Bone marrow (tissue), 2 donors: ENCODE data around the gene PEX16.
A peak's percentile ranks its signal among the peaks of the same experiment; 100 is the strongest.

Source experiments
- DNase-seq, 2 donors: peaks; one replicate each; lab custom pipeline; 2025; lab: John Stamatoyannopoulos, UW

PEX16 gene

DNA sequence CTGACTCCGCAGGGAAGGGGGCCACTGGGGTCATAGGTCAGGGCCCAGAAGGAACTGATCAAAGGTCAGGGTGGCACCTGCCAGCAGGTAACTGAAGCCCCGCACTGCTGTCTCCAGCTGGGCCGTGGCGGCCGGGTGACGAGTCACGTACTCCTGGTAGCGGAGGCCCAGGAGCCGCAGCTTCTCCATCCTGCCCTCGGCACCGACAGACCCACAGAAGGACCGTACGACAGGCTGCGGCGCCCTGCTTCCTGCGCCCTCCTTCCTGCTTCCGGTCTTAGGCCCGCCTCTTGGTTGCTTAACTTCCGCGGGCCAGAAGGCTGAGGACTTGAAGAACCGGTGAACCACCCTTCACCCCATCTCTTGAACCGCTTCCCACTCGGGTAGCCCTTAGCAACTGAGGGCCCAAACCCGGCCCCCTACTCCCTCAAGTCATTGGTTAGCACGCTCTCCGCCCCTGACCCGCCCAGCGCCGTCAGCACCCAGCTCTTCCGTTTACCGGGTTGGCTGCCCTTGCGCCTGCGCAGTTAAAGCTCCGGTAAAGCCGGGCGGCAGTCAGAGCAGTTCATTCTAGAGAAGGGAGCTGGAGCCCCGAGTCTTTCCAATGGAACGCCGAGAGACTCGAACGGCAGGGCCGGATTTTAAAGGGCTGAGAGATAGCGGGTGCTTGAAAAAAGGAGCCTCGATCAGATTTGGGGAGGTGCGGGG lies at the start of gene PEX16:
PEX16 (minus strand) TSS at position 255 of the 708 bp plus-strand sequence; CDS start at position 189, 66 bp downstream.
- peak; percentile 78 to 99 for DNase-seq

DNA sequence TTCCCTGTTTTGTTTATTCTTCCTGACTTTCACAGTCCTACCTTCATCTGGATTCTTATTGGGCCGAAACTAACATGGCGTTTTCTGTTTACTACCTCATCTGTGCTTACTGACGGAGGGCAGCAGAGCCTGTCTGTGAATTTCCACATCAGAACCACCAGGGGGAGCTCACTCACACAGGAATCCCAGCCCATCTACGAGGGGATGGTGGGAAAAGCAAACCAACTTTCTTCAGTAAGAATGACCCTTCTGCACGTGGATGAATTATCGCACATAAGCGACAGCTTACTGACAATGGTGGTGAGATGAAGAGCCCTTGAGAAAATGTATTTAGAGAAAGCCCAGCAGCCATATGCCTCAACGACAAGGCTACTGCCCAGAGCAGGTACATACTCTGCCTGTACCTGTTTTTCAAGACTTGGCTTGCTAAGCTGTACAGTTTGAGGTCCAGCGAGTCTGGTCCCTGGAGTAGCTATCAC lies 47.3 kb upstream of the PEX16 start:
- peak; percentile 6 to 57 for DNase-seq

GRCh38 chr11:45961751-45962240 lies 44.1 kb upstream of the PEX16 start:
- no peak for DNase-seq

- no peak for DNase-seq
Observed at GRCh38 chr11:45960387-45961095, 42.9 kb upstream of the PEX16 start.

DNA sequence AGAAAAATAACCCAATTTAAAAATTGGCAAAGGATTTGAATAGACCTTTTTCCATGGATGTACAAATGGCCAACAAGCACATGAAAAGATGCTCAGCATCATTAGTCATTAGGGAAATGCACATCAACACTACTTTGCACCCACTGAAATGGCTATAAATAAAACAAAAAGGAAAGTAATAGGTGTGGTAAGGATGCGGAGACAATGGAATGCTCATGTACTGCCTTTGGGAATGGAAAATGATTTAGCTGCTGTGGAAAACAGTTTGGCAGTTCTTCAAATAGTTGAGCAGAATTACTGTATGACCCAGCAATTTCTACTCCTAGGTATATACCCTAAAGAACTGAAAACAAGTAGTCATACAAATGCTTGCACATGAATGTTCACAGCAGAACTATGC lies 42.2 kb upstream of the PEX16 start:
- DNase-seq: no peak

DNA sequence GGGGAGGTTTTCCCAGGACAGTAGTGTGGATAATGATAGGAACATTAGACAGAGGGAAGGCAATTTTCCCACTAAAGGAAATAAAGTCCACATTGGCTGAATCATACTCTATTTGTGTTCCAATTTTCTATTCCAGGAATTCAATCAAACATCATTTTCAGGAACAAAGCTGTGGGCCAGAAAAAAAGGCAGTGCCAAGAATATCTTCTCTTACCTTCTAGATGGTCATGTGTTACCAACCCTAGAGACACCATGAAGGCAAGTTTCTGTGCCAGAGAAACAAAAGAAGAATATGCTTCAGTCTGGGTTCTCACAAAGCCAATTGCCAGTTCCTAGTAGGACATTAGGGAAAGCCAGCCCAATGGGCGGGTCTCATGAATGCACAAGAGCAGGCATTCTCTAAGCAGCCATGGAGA lies 32.3 kb upstream of the PEX16 start:
- no peak for DNase-seq

DNA sequence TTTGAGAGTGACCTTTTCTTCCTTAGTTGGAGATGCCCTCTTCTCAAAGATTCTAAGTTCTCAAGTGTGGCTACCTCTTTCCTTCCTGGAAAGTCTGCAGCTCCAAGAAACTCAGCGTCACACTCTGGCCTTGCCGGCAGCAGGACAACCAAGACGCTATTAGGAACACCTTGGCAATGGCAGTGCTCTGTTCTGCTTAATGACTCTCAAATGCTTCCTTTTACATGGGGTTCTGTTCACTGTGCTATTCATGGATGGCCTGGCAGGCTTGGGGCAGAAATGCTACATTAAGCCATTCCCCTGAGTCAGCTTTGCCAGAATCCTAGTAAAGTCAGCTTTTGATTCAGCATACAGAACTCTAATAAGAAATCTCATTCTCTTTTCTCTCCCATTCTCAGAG lies 30.7 kb upstream of the PEX16 start:
- no peak for DNase-seq

DNA sequence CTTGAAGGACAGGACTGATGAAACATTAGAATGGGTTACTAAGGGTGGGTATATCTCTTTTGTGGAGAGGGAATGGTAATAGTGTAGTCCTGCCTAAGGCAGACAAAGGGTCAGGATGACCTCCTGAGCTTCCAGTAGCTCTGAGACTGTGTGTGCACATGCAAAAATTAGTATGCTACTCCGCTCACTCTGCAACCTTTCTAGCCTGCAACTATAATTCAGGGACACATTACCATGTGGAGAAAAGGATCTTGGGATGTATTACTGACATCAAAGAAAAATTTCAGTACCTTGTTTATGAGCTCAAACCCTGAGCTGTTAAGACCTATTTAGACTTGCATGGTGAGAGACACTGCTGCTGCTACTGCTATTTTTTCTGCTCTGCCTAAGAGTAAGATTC lies 30.2 kb upstream of the PEX16 start:
- no peak for DNase-seq

- DNase-seq: no peak
Observed at GRCh38 chr11:45945397-45945999, 27.8 kb upstream of the PEX16 start.

- no peak for DNase-seq
Observed at GRCh38 chr11:45942381-45942780, 24.7 kb upstream of the PEX16 start.

DNA sequence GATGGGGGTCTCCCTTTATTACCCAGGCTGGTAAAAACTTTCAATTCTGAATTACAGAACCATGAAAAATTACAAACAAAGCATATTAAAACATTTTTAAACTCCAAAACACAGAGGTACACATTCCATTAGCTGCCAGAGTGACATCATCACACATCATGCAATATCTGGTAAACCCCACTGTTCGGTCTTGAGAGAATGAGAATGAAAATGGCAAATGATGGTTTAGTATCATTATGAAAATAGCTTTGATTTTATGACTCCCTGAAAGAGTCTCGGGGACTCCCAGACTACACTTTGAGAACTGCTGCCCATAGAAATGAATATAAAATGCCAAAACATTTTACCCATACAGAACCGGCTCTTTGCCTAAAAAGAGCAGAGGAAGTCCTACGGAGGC lies 23.6 kb upstream of the PEX16 start:
- no peak for DNase-seq

- DNase-seq: no peak
Observed at GRCh38 chr11:45939836-45940235, 22.2 kb upstream of the PEX16 start.

DNA sequence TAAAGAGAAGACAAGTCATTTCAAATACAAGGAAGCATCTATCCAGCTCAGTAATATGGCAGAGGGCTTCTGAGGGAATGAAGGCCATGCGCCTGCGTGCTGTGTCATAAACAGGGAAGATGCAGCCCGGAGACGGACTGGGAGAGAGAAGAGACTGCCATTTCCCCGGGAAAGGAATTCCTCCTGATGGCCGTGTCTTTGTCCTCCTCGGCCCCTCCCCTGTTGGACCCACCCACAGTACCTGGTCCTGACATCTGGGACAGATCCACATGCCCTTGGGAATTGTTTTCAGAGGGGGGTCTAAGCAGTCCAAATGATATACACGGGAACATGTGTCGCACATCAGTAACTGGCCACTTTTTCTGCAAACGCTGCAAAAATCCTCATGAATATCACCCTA lies 20.2 kb upstream of the PEX16 start:
- no peak for DNase-seq

DNA sequence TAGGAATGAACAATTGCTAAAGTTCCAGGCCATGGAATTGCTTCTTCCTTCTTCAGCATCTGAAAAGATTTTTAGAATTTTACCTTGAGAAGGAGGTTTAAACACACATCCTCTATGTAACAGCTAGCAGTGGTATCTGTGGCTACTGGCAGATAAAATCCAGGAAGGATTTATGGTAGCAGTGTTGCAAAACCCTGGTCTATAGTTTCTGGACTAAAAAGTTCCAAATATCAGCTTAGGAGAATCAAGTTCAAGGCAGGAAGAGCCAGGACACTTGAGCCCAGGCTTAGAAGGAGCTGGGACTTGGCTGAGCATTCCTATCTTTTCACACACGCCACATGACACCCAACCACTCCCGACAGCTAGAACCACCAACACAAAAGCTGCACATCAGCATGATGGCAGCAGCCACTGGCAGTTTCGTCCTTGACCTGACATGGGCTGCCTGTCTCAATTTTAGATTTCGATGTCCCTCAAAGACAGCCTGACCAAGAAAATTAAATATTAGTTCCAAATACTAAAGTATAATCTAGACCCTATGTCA lies 18.9 kb upstream of the PEX16 start:
- no peak for DNase-seq

- no peak for DNase-seq
Observed at GRCh38 chr11:45935349-45936064, 17.8 kb upstream of the PEX16 start.

GRCh38 chr11:45934580-45935318 lies 17.1 kb upstream of the PEX16 start:
- DNase-seq: no peak

DNA sequence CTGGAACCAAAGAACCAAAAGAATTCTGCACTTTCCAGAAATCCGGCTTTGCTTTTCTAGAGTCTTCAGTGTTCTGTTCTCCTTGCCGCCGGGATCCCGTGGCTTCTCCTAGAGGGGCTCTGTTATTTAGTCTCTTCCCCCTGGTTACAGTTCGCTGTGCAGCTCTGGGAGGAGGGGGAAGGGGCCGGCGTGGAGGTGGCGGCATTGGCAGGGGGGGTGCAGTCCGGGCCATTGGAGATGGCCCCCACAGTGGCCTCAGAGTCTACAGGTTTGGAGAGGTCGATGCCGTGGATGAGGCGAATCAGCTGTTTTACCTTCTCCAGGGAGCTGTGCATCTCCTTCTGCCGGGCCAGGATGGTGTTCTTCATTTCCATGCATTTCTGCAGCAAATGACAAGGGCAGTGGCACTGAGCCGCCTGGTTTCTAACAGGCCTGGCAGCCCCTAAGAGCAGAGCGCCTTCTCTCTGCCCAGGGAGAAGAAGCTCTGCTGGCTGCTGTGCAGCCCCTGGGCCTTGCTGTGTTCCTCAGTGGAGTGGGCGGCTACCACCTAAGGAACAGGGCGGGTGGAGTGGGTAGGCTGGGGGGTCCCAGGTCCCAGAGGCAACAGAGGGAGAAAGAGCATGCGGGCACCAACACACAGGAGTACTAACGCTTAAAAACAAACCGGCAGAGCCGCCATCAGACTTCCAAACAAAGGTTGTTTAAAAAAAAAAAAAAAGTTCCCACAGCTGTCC lies 16.3 kb upstream of the PEX16 start:
- no peak for DNase-seq

DNA sequence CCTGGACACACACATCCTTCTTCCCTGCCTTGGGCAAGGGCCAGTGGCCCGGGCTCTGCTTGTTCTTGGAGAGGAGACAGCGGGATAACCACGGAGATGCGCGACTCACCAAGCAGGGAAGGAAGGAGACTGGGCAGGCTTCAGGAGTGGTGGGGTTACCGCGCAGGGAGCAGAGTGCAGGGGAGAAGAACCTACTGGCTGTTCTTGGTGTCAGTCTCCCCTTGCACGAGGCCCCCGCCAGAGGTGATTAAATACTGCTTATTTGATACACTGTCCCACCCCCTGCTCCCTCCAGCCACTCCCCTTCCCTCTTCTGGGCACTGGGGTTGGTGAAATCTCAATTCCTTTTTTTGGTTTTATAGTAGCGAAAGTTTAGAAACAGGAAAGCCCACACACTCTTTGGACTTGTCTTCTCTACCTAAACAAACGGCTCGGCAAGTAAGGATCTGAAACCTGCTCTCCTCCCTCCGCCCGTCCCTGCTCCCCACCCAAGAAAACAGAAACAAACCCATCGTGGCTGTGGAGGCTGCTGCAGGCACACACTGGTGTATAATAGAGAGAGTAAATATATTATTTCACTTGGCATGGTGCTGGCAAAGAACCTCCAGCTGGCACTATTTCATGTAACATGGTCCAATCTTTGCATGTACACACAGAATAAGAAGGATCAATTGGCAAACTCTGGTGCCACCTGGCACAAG lies 15.6 kb upstream of the PEX16 start:
- DNase-seq: no peak

DNA sequence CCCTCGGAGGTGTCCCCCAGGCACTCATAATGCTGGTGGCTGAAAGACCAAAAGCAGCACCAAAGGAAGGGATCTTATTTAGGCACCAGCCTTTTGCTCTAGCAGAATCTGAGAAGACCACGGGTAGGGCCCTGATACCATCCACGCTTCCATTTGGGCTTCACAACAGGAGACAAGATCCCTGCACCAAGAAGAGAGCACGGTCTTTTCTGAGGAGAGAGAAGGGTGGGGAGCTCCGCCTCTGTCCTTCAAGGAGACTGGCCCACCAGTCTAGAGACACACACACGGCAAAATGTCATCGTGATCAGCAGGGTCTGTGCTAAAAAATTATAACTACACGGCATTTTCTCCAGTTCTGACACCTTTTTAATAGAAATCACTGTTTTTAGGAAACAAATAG lies 14.5 kb upstream of the PEX16 start:
- DNase-seq: no peak

- DNase-seq: no peak
Observed at GRCh38 chr11:45931739-45932138, 14.1 kb upstream of the PEX16 start.
